Tibial nerve (tissue), 4 donors: Measurements from ENCODE around the gene FAN1.

Experiments
- CTCF ChIP-seq, 5 experiments: fragments of 200-600 bp in 3 of 5; fragments of 450-650 bp in 2 of 5; sonication (generic) in 3 of 5; IDR thresholded peaks; one replicate each; pipeline ENCODE4 v1.5.1; 2016 to 2019; ENCODE audit warnings: antibody characterized with exemption in 5 of 5, mild to moderate bottlenecking in 3 of 5, moderate library complexity in 2 of 5
- EP300 ChIP-seq, 2 donors: sonication (generic); formaldehyde crosslinking; IDR thresholded peaks; one replicate each; pipeline ENCODE4 v1.6.1; 2017; ENCODE audit warnings: antibody characterized with exemption in 2 of 2, mild to moderate bottlenecking in 1 of 2
- POLR2A ChIP-seq, 2 donors: fragments of 450-650 bp; IDR thresholded peaks; one replicate each; pipeline ENCODE4 v1.6.1; 2017; ENCODE audit warnings: antibody characterized with exemption in 2 of 2, mild to moderate bottlenecking in 2 of 2, moderate library complexity in 2 of 2

GRCh38 chr15:30923429-30923828 lies 19.7 kb downstream of the FAN1 start:
- TF ChIP-seq CTCF (IDR thresholded peaks at IDR 0.05) (no peak), POLR2A (IDR thresholded peaks at IDR 0.05) (no peak), EP300 (IDR thresholded peaks at IDR 0.05) (no peak)
